Vagina (tissue), 2 donors: ENCODE data around the gene RBM4.

Experiments used
- POLR2A ChIP-seq, 2 donors: fragments of 450-650 bp; IDR thresholded peaks; one replicate each; pipeline ENCODE4 v1.6.1; 2017; ENCODE audit warnings: antibody characterized with exemption in 2 of 2, mild to moderate bottlenecking in 2 of 2, moderate library complexity in 2 of 2
- POLR2AphosphoS5 ChIP-seq, 2 donors: sonication (generic); formaldehyde crosslinking; IDR thresholded peaks; one replicate each; pipeline ENCODE4 v1.9.0; 2017; ENCODE audit warnings: antibody characterized with exemption in 2 of 2, mild to moderate bottlenecking in 2 of 2, low read depth in 1 of 2; ENCODE audit not compliant: insufficient read depth in 1 of 2
- TF ChIP-seq, protein P1 (sequence below), 3 experiments: fragments of 450-650 bp in 2 of 3; fragments of 200-600 bp in 1 of 3; sonication (generic) in 1 of 3; IDR thresholded peaks; one replicate each; pipeline ENCODE4 v1.5.1; 2017 to 2019; ENCODE audit warnings: antibody characterized with exemption in 3 of 3, mild to moderate bottlenecking in 2 of 3, moderate library complexity in 2 of 3

DNA sequence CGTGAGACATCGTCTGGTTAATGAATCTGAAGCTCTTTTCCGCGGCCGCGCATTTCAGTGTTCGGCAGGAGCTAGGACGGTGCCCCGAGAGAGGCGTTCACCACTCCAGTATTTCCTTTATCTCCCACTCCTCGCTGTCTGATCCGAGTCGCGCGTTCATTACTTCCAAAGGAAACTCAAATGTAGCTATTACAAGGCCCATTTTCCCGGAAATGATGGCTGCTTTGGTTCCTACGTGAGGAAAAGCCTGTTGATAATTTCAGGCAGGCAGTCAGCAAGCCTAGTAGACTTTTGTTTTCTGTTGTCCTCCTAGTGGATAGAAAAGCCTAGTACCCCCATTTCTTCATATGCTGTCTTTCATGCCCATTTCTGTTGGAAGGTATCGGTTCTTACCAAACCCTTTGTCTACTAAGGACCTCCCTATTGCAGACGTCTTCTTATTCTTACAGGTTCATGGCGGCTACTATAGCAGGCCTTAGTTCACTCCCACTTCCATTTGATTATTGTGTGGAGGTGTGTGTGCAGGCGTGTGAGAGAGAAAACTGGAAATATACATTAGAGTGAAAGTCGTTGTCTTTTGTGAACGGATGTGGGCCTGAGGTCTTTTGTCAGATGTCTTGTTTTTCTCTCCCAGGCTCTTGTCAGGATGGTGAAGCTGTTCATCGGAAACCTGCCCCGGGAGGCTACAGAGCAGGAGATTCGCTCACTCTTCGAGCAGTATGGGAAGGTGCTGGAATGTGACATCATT, 737 bp downstream of the RBM4 start:
- TF ChIP-seq, protein P1, sequence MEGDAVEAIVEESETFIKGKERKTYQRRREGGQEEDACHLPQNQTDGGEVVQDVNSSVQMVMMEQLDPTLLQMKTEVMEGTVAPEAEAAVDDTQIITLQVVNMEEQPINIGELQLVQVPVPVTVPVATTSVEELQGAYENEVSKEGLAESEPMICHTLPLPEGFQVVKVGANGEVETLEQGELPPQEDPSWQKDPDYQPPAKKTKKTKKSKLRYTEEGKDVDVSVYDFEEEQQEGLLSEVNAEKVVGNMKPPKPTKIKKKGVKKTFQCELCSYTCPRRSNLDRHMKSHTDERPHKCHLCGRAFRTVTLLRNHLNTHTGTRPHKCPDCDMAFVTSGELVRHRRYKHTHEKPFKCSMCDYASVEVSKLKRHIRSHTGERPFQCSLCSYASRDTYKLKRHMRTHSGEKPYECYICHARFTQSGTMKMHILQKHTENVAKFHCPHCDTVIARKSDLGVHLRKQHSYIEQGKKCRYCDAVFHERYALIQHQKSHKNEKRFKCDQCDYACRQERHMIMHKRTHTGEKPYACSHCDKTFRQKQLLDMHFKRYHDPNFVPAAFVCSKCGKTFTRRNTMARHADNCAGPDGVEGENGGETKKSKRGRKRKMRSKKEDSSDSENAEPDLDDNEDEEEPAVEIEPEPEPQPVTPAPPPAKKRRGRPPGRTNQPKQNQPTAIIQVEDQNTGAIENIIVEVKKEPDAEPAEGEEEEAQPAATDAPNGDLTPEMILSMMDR (IDR thresholded peaks at IDR 0.05): no peak
- no peak for TF ChIP-seq POLR2AphosphoS5 (IDR thresholded peaks at IDR 0.05; ENCODE audit: insufficient read depth in 1 of 2, low read depth in 1 of 2)
- TF ChIP-seq POLR2A (IDR thresholded peaks at IDR 0.05): no peak
